GM18873 (cell line): ENCODE data around the gene HBA1.
"Not testable (repeated sequence)": the region's sequence is repeated elsewhere in the genome, so short reads cannot be mapped to it uniquely, and the experiment has no call there.

Source experiments
- ATAC-seq: cut with Tn5 transposase; IDR thresholded peaks from one replicate; pipeline ENCODE4 v1.9.1; 2021; ENCODE audit warnings: mild to moderate bottlenecking, moderate library complexity, moderate number of reproducible peaks; ENCODE audit not compliant: unreplicated experiment, low FRiP score

Gene HBA1

GRCh38 chr16:176477-177382 lies at the start of gene HBA1:
TSS of gene HBA1 (plus strand) at chr16:176680. CDS start at chr16:176717, 37 bp downstream.
- ATAC-seq, result not testable (repeated sequence)

DNA sequence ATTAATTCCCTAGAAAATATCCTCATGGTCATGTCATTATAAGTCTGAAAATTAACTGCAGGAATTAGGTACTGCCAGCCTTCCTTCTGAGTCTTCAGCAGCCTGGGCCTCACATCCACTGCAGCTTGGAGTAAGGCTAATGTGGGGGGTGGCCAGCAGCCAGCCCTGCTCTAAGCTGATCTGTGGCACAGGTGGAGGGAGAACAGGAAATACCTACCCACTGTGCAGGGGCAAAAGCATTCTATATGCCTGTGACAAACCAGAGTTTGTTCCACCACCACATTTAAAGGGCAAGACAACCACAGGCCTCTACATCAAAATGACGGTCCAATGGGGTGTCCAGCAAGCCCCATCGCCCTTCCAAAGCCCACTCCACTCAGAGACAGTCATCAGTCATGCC lies 47.4 kb upstream of the HBA1 start:
- ATAC-seq, result no peak

DNA sequence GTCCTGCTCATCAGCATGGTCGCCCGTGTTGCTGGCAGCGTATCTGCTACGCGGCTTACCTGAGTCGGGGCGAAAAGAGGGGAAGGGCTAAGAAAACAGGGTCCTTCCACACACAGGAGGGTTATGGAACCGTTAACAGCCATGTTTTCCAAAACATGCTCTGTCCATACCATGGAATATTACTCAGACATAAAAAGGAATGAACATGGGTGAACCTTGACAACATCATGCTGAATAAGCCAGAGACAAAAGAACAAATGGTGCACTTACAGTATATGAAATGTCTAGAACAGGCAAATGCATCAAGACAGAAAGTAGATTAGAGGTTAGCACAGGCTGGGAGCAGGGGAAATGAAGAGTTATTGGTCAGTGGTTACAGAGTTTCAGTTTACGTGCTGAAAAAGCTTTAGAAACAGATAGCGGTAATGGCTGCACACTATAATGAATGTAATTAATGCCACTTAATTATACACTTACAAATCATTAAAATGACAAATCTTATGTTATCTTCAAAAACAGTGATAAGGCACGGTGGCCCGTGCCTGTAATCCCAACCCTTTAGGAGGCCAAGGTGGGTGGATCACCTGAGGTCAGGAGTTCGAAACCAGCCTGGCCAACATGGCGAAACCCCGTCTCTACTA lies 45.8 kb upstream of the HBA1 start:
- no peak for ATAC-seq

DNA sequence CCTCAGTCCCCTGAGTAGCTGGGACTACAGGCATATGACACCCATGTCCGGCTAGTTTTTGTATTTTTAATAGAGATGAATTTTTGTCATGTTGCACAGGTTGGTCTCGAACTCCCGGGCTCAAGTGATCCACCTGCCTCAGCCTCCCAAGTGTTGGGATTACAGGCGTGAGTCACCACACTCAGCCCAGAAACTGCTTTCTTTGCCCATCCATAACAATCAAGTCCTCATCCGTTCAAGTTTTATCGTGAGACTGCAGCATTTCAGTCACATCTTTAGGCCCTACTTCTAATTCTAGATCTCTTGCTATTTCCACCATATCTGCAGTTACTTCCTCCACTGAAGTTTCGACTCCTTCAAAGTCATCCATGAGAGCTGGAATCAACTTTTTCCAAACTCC lies 44.4 kb upstream of the HBA1 start:
- ATAC-seq, result no peak

- ATAC-seq, result no peak
Measured at GRCh38 chr16:133716-134115, 42.8 kb upstream of the HBA1 start.

GRCh38 chr16:138049-138417 lies 38.4 kb upstream of the HBA1 start:
- no peak for ATAC-seq

DNA sequence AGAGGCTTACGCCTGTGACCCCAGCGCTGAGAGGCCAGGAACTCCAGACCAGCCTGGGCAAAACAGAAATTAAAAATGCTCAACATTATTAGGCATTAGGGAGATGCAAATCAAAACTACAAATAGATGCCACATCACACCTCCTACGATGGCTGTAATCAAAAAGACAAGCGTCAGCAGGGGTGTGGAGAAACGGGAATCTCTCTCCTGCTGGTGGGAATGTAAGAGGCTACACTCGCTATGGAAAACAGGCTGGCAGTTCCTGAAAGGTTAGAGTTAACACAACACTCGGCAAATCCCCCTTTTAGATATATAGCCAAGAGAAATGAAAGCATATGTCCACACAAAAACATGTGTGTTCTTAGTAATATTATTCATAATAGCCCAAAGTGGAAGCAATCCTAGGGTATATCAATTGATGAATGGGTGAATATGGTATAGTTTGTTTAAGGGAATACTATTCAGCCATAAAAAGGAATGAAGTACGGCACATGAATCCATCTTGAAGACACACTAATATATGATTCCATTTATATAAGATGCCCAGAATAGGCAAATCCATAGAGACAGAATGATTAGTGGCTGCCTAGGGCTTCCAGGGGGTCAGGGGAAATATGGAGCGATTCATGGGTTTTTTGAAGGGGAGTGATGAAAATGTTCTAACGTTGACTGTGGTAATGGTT lies 36.2 kb upstream of the HBA1 start:
- no peak for ATAC-seq

DNA sequence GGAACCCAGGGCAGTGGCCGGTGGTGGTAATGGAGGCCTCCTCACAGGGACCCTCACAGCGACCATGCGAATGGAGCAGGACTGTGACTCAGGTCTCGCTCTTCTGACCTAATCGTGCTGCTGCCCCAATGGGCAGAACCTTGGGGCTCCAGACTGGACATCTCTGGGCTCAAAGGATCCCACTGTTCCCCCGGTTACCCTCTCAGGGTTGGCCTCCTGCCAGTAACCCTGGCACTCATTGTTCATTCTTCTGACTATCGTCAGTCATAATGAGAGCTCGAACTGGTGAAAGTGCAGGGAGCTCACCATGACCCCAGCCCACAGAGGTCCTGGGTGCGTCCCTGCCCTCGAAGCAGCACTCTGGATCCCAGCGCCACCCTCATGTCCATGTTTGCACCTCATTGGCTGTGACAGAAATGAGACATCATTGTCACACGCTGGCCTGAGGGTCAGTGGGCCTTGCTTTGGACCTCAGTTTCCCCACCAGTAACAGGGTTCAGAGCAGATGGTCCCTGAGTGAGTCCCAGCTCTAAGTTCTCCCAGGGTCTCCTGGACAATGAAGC lies 34.0 kb upstream of the HBA1 start:
- no peak for ATAC-seq

DNA sequence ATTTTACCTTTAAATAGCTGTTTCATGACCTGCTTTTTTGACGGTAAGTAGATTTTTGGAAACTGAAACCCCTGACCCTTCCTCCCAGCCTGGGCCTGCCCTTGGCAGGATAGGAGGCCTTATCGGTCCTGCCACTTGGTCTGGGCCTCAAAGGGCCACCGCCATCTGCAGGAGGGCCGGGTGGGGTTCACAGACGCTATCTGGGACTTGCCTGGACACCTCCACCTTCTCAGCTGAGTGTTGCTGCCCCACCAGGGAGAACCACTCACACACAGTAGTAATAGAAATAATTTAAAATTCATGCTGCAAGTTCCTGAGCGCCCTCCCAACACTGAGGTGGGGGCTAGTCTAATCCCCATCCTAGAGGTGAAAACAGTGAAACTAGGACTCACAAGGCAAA lies 33.4 kb upstream of the HBA1 start:
- ATAC-seq, result no peak

DNA sequence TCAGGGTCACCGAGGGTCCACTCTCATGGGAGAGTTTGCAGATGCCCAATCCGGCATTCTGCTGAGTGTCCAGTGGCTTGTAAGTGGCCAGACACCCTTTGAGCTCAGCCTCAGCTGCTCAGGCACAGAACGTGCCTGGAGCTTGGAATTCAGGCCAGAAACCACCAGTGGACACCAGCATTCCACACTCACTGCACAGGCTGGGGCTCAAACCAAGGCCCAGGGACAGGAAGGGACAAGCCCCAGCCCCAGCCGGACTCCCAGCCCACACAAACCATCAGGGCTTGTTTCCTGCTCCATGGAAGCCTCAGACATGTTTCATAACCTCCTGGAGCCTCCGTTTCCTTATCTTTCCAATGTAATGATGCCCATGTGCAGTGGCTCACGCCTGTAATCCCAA lies 33.0 kb upstream of the HBA1 start:
- ATAC-seq, result no peak

GRCh38 chr16:144797-145252 lies 31.7 kb upstream of the HBA1 start:
- ATAC-seq, result no peak

DNA sequence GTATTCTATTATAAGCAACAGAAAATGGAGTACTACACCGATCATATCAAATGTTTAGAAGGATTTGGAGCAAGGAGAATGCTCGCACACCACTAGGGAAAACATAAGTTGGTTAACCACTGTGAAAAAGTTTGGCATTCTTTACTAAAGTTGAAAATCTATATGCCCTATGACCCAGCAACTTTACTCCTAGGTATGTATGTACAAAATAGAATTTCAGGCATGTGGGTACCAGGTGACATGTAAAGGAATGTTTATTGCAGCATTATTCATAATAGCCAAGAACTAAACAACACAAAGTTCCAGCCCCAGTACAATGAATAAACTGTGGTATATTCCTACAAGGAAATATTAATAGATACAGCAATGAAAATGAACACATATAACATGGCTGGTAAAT lies 29.8 kb upstream of the HBA1 start:
- no peak for ATAC-seq

DNA sequence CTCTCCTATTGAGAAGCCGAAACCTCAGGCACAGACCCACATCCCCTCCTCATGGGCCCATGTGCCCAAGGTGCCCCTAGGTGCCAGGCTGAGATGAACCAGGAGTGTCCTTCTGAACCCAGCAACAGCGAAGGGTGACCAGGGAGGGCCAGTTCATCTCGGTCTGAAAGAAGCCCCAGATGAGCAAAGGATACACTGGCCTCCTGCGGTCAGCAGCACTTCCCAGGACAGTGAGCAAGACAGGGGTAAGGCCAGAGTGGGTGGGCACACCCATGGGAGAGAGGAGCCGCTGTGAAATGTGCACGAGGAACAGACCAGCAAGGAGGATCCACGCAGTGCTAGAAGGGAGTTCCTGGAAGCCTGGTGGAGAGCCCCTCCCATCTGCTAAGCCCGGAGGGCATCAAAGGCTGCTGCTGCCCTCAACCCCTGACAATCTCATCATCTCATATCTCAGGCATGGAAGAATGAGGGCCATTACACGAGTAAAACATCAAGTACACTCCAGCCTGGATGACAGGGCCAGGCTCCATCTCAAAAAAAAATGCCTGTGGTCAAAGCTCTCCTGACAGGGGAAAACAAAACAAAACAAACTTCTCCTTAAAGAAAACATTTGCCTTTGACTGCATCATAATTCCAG lies 27.3 kb upstream of the HBA1 start:
- ATAC-seq, result no peak

DNA sequence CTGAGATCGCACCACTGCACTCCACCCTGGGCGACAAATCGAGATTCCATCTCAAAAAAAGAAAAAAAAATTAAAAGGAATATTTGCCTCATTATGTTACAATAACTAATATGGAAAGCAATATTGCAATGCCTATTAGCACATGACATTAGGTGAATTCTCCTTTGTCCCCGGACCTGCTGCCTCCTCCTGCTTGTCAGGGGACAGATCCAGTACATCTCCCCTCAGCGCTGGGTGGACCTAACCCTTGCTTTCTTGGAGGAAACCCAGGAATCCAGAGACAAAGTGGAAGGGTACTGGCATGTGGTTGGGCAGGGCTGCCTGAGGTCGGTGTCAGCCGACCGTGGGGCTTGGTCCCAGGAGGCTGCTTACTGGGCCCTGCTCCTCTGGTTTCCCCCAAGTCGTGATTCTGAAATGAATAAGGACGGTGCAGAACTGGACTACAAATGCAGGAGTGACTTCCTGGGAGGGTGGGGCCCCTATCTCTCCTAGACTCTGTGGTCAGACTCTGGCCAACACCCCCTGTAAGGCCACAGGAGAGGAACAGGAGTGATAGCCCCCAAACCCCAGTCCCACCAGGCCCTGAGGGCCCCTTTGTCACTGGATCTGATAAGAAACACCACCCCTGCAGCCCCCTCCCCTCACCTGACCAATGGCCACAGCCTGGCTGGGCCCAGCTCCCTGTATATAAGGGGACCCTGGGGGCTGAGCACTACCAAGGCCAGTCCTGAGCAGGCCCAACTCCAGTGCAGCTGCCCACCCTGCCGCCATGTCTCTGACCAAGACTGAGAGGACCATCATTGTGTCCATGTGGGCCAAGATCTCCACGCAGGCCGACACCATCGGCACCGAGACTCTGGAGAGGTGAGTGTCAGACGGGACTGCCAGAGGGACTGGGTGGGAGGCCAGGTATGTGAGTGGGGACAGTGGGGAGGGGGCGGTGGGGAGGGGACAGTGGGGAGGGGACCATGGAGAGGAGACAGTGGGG lies 24.0 kb upstream of the HBA1 start, which contains the start of gene HBZ:
Gene HBZ (plus strand): TSS at position 504 of the 988 bp plus-strand sequence. CDS start 266 bp downstream, at position 770.
- no peak for ATAC-seq

DNA sequence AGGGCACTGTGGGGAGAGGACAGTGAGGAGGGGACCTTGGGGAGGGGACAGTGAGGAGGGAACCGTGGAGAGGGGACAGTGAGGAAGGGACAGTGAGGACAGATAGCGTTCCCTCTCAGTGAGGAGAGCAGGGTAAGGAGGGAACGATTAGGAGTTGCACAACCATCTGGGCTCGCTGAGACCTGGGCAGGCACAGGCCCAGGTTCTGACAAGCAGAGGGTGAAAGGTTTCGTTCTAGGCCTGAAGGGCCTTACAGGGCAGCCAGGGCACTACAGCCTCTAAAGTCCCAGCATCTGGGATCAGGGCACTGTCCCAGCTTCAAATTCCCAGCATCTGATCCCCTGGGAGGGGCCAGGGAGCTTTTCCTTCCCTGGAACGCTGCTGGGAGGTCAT lies 23.4 kb upstream of the HBA1 start:
- ATAC-seq, result not testable (repeated sequence)

DNA sequence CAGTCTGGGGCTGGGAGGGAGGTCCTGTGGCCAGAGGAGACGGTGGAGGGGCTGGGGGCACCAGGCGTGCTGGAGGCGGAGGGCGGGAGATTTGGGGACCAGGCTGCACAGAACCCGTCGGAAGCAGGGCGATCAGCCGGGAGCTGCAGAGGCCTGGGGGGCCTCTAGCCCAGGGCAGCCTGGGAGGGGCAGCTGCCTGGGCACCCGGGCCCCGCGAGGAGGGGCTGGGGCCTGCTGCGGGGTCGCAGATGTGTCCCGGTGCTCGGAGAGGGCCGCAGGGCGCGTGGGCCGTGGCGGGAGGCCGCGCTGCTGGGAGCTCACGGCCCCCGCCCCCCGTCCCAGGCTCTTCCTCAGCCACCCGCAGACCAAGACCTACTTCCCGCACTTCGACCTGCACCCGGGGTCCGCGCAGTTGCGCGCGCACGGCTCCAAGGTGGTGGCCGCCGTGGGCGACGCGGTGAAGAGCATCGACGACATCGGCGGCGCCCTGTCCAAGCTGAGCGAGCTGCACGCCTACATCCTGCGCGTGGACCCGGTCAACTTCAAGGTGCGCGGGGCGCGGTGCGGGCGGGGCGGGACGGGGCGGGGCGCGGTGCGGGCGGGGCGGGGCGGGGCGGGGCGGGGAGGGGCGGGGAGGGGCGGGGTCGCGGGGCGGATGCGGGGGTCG lies 22.8 kb upstream of the HBA1 start:
- not testable (repeated sequence) for ATAC-seq

DNA sequence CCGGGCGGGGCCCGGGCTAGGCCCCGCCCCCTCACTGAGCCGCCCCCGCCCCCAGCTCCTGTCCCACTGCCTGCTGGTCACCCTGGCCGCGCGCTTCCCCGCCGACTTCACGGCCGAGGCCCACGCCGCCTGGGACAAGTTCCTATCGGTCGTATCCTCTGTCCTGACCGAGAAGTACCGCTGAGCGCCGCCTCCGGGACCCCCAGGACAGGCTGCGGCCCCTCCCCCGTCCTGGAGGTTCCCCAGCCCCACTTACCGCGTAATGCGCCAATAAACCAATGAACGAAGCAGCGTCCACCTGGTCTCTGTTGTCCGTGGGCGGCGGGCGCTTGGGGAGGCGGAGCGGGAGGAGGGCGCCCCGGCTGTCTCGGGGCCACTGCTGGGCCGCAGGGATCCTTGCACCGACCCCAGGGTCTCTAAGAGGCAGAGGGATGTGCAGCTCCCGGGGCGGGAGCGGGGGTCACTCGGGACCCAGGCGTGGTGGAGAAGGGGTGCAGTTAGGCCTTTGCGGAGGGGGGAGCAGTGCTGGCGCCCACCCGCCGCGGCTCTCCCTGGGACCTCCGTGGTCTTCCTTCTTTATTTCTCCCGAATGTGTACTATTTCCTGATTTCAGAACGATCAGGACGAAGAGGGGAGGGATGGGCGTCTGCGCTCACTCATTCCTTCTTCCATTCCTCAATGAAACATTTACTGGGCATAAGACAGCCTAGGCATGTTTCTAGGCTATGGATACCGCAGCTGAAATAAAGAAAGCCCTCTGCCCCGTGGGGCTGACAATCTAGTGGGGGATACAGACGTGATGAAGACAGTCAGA lies 22.1 kb upstream of the HBA1 start:
- no peak for ATAC-seq

DNA sequence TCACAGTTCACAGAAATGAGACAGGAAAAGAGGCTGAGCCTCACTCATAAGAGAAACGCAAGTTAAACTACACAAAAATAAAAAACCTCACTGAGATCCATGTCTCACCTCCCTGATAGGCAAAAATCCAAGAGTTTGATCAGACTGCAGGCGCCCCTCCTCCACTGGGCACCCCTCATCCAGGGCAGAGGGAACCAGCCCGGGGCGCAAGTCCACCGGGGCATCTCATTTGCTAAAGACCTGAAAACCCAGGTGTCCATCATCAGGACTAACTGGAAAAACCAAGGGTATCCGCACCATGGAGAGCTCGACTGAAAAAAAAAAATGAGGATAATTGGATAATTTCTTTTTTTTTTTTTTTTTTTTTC lies 21.5 kb upstream of the HBA1 start:
- ATAC-seq, result no peak
